A549 treated with GW870086 at 1 μM for 4 hours (cell line): Measurements from ENCODE around the gene DDAH2. TPM values are rescaled to one million over a fixed set of nuclear protein-coding genes. Genes with fewer than 3 reads are reported as not detected.

Experiments
- total RNA-seq: library from RNA; stranded (reverse); fragments of 200-300 nt; extraction: Qiagen RNA extraction; gene quantifications from 5 replicates; pipeline ENCODE4 v1.2.3, GENCODE V29; 2022; ENCODE audit warnings: low read depth

Gene DDAH2, protein sequence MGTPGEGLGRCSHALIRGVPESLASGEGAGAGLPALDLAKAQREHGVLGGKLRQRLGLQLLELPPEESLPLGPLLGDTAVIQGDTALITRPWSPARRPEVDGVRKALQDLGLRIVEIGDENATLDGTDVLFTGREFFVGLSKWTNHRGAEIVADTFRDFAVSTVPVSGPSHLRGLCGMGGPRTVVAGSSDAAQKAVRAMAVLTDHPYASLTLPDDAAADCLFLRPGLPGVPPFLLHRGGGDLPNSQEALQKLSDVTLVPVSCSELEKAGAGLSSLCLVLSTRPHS
- total RNA-seq, result 26.8 to 31.8 TPM (median 27.9 TPM) in 5 replicates

DNA sequence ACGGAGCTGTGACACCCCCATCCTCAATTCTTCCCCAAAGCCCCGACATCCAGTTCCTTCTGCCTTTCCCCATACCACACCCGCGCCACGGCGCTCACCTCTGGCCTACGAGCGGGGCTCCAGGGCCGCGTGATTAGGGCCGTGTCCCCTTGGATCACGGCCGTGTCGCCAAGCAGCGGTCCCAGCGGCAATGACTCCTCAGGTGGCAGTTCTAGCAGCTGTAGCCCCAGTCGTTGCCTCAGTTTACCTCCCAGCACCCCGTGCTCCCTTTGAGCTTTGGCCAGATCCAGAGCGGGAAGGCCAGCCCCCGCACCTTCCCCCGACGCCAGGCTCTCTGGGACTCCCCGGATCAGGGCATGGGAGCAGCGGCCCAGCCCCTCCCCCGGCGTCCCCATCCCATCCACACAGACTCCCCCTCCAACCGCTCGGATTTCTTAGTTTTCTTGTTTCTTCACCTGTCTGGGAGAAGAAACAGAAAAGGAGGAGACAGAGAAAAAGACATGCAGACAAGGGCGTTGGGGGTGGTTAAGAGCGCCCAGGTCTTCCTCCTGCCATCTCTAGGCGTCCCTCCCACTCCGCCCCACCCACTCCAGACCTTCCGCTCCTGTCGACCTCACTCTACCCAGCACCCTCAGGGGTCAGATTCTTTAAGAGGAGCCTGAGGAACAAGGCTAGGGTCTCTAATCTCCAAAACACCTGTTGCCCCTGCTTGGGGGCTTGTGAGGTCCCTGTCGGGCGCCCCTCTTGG, at the start of gene DDAH2:
TSS of gene DDAH2 (minus strand) at position 533 of the 748 bp plus-strand sequence. CDS start at position 395, 138 bp downstream.

DNA sequence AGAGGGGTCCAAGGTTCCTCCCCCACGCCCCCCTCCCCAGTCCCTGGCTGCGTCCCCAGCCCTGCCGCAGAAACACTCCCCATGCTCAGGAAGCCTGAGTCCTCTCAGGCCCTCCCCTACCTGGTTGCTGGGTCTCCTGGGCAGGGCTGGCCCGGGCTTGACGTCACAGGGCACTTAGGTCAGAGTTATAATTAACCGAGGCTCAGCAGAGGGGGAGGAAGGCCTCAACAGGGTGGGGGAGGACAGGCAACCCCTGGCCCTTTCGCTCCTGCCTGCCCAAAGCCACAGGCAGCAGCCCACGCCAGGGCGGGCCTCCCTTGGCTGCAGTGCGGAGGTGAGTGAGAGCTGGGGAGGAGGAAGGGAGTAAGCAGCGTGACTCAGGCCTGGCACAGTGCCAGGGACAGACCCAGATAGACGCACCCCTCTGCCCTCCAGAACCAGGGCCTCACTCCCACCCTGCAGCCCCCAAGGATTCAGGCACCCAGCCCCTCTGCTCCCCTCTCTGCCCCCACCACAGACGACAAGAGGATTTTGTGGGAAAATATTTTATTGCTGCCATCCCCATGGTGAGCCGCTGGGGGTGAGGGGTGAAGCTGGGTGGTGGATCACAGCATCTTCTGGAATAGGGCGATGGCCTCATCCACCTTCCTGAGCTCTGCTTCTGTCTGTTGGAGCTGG, 48.0 kb upstream of the DDAH2 start, which contains the start of gene VWA7:
TSS of gene VWA7 (minus strand) at position 340 of the 678 bp plus-strand sequence. CDS start 549 bp downstream, outside the sequence.

DNA sequence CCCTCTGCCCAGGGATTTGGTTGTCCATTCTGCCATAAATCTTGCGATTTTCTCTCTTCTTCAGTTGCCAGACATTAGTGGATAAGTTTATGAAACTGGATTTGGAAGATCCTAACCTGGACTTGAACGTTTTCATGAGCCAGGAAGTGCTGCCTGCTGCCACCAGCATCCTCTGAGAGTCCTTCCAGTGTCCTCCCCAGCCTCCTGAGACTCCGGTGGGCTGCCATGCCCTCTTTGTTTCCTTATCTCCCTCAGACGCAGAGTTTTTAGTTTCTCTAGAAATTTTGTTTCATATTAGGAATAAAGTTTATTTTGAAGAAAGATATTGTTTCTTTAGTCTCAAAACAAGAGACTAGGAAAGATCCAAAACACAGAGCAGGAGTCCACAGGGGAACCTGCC, 33.3 kb upstream of the DDAH2 start, which contains the start of gene SAPCD1:
TSS of gene SAPCD1 (plus strand) at position 301 of the 400 bp plus-strand sequence. CDS start 399 bp downstream, outside the sequence.

DNA sequence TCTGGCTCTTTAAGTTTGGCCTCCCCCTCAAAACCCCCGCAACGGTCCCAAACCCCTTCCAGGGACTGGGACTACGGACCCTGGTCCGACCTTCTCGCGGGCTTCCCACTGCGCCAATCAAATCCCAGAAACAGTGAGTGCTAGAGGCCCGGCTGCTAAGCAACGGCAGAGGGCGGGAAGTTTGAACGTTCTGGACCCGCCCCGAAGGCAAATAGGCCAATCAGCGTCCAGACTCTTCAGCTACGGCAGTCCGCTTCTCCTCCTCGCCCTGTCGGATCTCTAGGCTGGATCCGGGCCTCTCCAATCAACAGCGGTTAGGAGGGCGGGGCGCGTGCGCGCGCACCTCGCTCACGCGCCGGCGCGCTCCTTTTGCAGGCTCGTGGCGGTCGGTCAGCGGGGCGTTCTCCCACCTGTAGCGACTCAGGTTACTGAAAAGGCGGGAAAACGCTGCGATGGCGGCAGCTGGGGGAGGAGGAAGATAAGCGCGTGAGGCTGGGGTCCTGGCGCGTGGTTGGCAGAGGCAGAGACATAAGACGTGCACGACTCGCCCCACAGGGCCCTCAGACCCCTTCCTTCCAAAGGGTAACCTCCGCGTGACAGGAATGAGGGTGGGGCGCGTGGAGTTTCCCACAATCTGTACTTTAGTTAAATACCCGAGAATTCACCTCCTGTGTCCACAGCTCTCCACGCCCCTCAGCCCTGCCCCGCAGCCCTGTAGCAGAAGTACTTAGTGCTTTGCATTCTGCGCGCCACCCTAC, 10.7 kb upstream of the DDAH2 start, which contains the start of gene MSH5:
TSS of gene MSH5 (plus strand) at position 367 of the 758 bp plus-strand sequence. CDS start 462 bp downstream, outside the sequence.

DNA sequence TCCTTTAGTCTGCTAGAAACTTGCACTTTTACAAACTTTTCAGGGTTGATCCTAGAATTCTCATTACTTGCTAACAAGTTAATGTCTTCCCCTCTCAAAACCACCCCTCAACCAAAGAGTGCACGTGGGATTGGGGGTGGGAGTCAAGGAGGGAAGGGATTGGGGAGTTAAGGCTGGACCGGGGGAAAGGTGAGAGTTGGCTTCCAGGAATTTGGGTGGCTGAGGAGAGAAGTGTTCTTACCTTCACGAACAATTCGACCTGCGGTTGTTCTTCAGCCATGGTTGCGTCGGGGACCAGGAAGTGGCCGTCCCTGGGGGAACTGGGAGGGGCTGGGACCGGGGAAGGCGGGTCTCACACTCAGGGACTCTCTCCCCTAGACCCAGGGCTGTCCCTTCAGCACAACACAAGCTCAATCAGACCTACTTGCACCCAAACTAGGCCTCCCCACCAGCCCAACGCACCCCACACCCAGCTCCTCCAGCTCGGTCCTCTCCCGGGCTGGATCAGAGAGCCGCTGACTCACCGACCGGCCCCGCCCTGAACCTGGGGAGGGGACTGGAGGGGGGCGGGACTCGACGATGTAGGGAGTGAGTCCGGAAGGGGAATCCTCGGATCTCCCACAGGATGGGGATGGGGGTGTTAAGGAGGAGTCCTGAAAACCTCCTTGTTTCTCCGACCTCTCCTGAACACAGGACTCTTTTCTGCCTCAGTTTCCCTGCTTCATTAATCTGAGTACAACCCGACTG, 7.1 kb upstream of the DDAH2 start, which contains the start of gene CLIC1:
TSS of gene CLIC1 (minus strand) at position 510 of the 747 bp plus-strand sequence. CDS start at position 280, 230 bp downstream.

DNA sequence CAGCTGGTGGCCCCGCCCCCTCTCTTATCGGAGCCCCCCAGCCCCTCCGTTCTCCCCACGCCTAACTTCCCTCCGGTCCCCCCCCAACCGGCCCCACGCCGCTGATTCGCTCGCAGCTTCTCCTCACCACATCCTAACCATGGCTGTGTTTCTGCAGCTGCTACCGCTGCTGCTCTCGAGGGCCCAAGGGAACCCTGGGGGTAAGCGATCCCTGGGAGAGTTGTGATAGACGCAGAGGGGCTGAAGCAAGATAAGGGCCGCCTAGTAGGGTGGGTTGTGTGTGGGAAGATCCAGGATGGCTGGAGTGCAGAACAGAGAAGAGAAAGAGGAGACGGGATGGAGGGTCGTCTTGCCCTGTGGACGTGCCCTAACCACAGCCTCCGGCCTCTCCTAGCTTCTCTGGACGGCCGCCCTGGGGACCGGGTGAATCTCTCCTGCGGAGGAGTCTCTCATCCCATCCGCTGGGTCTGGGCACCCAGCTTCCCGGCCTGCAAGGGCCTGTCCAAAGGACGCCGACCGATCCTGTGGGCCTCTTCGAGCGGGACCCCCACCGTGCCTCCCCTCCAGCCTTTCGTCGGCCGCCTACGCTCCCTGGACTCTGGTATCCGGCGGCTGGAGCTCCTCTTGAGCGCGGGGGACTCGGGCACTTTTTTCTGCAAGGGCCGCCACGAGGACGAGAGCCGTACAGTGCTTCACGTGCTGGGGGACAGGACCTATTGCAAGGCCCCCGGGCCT, 5.7 kb downstream of the DDAH2 start, which contains the start of gene MPIG6B:
TSS of gene MPIG6B (plus strand) at position 129 of the 735 bp plus-strand sequence. CDS start at position 140, 11 bp downstream.

DNA sequence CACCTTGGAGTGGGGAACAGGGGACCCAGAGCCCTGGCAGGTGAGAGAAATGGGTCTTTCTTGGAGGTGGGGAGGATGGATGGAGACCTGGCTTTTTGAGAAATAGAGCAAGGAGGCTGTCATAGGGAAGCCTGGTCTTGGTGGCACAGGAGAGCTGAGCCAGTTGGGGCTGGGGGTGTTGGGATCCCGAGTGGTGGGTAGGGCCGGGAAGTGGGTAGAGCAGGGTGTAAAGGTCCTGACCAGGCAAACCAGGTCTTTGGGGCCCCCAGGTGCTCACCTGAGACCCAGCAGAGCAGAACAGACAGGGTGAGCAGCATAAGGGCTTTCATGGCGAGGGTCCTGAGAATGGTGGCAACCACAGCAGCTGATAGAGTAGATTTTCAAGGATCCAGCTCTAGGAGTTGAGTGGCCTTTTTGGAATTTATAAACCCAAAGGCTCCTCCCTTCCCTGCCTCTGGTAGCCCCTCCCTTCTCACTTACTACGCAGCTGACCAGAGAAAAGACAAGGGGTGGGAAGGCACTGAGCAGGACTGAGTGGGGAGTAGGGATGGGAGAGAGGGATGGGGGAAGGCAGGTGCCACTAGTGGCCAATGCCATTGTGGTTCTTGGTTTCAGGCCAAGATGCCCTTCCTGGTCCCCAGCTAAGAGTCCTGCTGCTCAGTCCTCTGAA, 7.6 kb downstream of the DDAH2 start, which contains the start of gene LY6G6C:
TSS of gene LY6G6C (minus strand) at position 396 of the 670 bp plus-strand sequence. CDS start at position 329, 67 bp downstream.

DNA sequence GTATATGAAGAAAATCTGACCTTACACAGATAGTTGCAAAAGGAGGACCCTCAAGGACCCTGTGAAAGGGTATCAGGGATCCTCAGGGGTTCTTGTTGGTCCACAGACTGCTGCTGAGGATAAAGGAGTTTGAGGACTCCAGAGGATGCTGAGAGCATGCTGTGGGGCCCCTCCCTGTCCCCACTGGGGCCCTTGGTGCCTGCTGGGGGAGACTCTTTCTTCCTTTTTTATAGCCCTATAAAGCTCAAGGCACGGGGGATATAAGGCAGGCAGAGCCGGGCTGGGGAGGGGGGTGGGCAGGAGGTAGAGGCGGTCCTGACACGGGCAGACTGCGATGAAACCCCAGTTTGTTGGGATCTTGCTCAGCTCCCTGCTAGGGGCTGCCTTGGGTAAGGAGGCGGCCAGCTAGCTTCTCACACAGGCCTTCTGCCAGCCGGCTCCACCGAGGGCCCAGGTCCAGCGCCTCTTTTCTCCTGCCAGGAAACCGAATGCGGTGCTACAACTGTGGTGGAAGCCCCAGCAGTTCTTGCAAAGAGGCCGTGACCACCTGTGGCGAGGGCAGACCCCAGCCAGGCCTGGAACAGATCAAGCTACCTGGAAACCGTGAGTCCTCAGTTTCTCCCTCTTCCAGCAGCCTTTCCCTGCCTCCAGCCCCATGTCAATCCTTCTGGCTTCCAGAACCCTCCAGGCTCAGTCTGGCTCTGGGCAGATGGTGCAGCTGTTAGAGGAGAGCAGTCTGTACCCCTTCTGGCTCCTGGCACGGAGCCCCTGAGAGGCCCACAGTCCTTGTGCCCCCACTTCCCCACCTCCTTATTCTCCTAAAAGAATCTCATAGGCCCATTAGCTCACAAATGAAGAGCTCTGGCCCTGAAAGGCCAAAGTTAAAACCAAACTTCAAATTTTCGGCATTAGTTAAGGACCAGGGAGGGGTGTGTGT, 13.8 kb downstream of the DDAH2 start, which contains the start of gene LY6G6D:
TSS of gene LY6G6D (plus strand) at position 327 of the 937 bp plus-strand sequence. CDS start at position 335, 8 bp downstream.

DNA sequence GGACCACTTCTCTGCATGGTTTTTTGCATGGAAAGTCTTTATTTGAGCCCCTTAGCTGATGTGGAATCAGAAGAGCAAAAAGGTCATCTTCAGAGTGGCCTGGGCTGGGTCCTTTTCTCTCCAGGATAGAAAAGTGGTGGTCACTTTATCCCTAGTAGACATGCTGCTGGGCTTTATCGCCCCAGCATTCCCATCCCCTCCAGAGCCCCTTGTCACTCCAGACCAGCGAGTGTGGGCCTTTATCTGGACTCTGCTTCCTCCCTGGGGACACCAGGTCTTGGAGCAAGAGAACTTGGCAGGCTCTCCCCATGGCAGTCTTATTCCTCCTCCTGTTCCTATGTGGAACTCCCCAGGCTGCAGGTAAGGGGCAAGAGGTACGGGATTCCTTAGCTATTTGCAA, 22.5 kb downstream of the DDAH2 start, which contains the start of gene LY6G6F:
TSS of gene LY6G6F (plus strand) at position 268 of the 400 bp plus-strand sequence. CDS start at position 309, 41 bp downstream.

DNA sequence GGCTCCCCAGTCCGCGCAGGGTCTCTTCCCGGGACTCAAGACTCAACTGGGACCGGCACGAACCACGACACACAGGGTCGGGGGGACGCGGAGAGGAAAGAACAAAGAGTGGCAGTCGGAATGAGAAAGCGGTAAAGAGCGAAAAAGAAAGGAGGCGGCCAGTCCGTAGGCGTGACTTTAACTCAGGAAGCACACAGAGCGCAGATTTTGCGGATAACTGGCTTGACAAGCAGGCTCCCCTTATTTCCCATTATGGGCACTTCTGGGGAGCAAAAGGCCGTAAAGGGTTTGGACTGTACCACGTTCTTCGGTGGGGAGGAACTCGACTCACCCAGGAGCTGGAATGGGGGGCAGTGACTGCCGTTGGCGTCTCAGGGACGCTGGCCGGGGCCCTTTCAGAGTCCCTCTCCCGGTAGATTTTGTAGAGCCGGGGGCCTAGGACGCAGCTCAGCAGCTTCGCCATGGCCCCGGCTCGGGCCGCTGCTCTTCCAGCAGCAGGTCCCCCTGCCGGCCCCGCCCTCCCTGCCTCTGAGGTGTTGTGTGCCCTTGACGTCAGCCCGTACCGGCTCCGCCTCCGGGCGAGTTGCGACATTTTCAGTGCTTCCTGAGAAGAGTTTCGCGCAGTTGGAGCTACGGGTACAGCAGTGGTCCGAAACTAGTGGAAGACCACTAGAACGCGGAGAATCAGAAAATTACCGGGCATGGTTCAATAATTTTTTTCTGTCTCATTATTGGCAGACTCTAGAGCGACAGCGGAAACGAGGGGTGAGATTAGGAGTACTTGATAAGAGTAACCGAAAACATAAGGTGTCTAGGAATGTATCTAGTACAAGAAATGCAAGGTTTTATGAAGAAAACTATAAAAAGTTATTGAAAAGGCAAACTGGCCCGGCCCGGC, 26.0 kb downstream of the DDAH2 start, which contains the start of gene ABHD16A:
TSS of gene ABHD16A (minus strand) at position 506 of the 898 bp plus-strand sequence. CDS start at position 463, 43 bp downstream.

DNA sequence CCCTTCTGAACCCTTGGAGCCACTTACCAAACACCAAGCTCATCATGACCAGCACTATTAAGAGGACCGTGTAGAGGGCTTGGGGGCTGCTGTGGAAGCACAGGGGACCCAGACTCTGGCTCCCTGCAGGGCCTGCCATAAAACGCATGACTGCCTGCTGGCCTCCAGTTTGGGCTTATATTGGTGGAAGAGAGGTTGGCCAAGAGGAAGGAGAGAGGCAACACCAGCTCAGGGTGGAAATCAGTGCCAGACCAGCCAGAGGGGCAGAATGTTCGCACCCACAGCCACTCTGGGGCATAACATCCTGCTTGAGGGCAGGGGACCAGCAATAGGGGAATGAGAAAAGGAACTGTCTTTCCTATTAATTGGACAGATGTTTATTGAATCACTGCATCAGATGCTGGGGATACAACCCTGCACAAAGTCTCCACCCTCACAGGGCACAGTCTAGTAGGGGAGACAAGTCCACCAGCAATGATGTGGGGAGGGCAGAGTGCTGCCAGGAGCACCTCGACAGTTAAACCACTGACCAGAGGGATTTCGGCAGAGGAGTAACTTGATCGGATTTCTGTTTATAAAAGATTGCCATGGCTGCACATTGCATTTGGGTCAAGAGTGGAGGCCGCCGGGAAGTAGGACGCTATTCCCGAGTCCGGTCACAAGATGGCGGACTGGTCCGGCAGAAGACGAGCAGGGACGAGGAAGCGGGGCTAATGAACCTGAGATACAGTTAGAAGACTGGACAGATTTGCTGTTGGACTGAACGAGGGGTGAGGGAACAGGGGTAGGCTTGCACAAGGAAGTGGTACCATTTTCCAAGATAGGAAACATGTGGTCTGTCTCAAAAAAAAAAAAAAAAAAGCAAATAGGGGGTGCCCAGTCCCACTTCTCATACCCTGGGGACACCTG, 48.6 kb downstream of the DDAH2 start, which contains the start of gene LY6G5C:
TSS of gene LY6G5C (minus strand) at position 842 of the 909 bp plus-strand sequence. CDS start at position 148, 694 bp downstream.

